Tibial artery (tissue), 4 donors: Measurements from ENCODE around the gene EPB41L4B.

Experiments used
- DNase-seq, 2 donors: peaks; one replicate each; pipeline ENCODE4 v3.0.0-alpha.2; 2019
- H3K27ac ChIP-seq, 2 donors: fragments of 200-600 bp; sonication (generic) in 1 of 2; 1 replicate in 1 of 2; 2 replicates in 1 of 2; pipeline ENCODE4 v1.5.1; 2018 to 2019; ENCODE audit warnings: mild to moderate bottlenecking in 1 of 2
- H3K27me3 ChIP-seq, 2 donors: fragments of 200-600 bp; sonication (generic) in 1 of 2; one replicate each; pipeline versions ENCODE4 v1.5.1 to v1.6.0; 2016 to 2019
- H3K36me3 ChIP-seq, 3 donors: fragments of 200-600 bp; sonication (generic) in 2 of 3; one replicate each; pipeline ENCODE4 v1.5.1; 2016 to 2019; ENCODE audit warnings: mild to moderate bottlenecking in 2 of 3
- H3K4me1 ChIP-seq, 4 donors: fragments of 200-600 bp; sonication (generic) in 2 of 4; 1 replicate in 3 of 4; 2 replicates in 1 of 4; pipeline ENCODE4 v1.5.1; 2016 to 2019
- H3K4me3 ChIP-seq, 2 donors: fragments of 200-600 bp; sonication (generic) in 1 of 2; 1 replicate in 1 of 2; 2 replicates in 1 of 2; pipeline ENCODE4 v1.5.1; 2018 to 2019; ENCODE audit warnings: mild to moderate bottlenecking in 2 of 2
- H3K9me3 ChIP-seq, 3 donors: fragments of 200-600 bp; sonication (generic) in 1 of 3; one replicate each; pipeline ENCODE4 v1.5.1; 2016 to 2019
- intact Hi-C: fragments of 100-400 bp; cut with DNase I; formaldehyde crosslinking; loops from one replicate; pipeline ENCODE4 v1.15.0; 2023; ENCODE audit warnings: low total_unique reads
- TF ChIP-seq, protein P1 (sequence below), 2 experiments: fragments of 200-600 bp in 1 of 2; fragments of 450-650 bp in 1 of 2; IDR thresholded peaks; one replicate each; pipeline ENCODE4 v1.5.1; 2017 to 2019; ENCODE audit warnings: antibody characterized with exemption in 2 of 2, mild to moderate bottlenecking in 1 of 2, moderate library complexity in 1 of 2

EPB41L4B gene

DNA sequence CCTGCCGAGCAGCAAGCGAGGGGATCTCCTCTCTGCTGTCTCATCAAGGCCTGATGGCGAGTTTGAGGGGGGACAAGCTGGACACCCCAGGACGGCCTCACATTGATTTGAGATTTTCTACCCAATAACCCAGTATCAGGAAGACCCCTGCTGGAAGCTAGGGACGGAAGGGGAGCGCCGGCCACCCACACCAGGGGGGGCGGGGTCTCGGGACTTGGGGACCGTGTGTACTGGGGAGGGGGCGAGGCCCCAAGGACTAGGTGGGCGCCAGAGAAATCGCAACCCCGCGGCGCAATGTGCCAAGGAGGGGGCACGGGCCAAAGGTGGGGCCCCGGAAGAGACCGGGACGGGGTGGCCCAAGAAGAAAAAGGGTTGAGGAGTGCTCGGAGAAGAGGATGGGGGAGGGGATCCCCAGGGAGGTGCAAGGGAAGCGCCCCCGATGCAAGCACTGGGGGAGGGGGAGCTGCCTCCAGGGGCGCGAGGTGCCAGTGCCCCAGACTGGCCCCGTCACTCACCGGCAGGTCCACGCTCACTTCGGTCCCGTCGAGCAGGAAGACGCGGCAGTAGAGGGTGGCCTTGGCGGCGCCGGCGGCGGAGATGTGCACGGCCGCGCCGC lies 1.1 kb downstream of the EPB41L4B start:
- Histone ChIP-seq H3K27me3 (peaks cover 0 to 51% of the 10 kb centered on the region in 2 donors), H3K9me3 (no peaks in the 10 kb centered on the region), H3K4me1 (peaks cover 0 to 17% (median 13%) of the 10 kb centered on the region in 4 donors), H3K36me3 (no peaks in the 10 kb centered on the region), H3K27ac (no peak overlapping the region), H3K4me3 (peak overlapping the region; percentile 34 to 47)
- TF ChIP-seq, protein P1, sequence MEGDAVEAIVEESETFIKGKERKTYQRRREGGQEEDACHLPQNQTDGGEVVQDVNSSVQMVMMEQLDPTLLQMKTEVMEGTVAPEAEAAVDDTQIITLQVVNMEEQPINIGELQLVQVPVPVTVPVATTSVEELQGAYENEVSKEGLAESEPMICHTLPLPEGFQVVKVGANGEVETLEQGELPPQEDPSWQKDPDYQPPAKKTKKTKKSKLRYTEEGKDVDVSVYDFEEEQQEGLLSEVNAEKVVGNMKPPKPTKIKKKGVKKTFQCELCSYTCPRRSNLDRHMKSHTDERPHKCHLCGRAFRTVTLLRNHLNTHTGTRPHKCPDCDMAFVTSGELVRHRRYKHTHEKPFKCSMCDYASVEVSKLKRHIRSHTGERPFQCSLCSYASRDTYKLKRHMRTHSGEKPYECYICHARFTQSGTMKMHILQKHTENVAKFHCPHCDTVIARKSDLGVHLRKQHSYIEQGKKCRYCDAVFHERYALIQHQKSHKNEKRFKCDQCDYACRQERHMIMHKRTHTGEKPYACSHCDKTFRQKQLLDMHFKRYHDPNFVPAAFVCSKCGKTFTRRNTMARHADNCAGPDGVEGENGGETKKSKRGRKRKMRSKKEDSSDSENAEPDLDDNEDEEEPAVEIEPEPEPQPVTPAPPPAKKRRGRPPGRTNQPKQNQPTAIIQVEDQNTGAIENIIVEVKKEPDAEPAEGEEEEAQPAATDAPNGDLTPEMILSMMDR (IDR thresholded peaks at IDR 0.05), result no peak
- DNase-seq, result no peak
- intact Hi-C loops, result loop anchor here (5.0 kb wide), 1 partner anchor 77 kb away; no protein-coding TSS in a partner anchor

GRCh38 chr9:109319017-109319625 lies 1.7 kb downstream of the EPB41L4B start:
- no peaks in the 10 kb centered on the region for H3K36me3 ChIP-seq
- no peaks in the 10 kb centered on the region for H3K9me3 ChIP-seq
- no peak overlapping the region for H3K4me3 ChIP-seq
- no peak for DNase-seq
- H3K27me3 ChIP-seq, result peaks cover 0 to 52% of the 10 kb centered on the region in 2 donors
- H3K4me1 ChIP-seq, result peaks cover 0 to 17% (median 13%) of the 10 kb centered on the region in 4 donors
- no peak overlapping the region for H3K27ac ChIP-seq
- intact Hi-C loops, result no loop called here
- TF ChIP-seq, protein P1 (IDR thresholded peaks at IDR 0.05), result no peak

DNA sequence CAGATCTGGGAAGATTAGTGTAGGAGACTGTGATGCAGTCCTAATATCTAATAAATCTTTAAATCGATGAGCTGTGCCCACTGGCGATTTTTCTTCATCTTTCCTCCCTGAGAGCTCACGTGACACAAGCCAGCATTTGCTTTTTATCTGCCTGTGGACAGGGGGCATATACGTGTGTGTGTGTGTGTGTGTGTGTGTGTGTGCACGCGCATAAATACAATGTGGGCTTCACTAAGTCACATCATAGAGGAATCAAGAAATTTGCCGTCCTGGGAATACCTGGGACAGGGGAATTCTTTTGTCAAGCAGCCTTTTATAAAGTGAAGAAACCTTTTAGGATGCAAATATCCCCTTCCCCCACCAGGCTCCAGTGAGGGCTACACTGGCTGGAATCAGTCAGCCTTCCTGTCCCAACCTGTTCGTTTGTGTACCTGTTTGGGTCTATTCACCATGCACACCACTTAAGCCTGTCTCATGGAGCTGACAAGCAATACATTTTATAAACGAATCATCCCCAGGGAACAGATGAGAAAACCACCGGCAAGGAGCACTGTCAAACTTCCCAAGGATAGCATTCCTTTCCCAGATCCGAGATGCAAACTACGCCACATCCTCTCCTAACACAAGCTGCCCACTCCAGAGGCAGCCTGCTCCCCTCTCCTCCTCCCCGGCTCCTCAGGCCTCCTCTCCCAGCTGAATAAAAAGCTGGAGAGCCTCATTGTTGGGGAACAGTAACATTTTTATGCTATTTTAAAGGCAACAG lies 2.7 kb downstream of the EPB41L4B start:
- TF ChIP-seq, protein P1 (IDR thresholded peaks at IDR 0.05), result no peak
- Histone ChIP-seq H3K27me3 (peaks cover 0 to 51% of the 10 kb centered on the region in 2 donors), H3K4me1 (peaks cover 0 to 17% (median 13%) of the 10 kb centered on the region in 4 donors), H3K27ac (no peak overlapping the region), H3K9me3 (no peaks in the 10 kb centered on the region), H3K36me3 (no peaks in the 10 kb centered on the region), H3K4me3 (no peak overlapping the region)
- intact Hi-C loops, result no loop called here
- no peak for DNase-seq

- intact Hi-C loops, result no loop called here
- H3K36me3 ChIP-seq, result no peaks in the 10 kb centered on the region
- peaks cover 0 to 51% of the 10 kb centered on the region in 2 donors for H3K27me3 ChIP-seq
- no peaks in the 10 kb centered on the region for H3K9me3 ChIP-seq
- TF ChIP-seq, protein P1 (IDR thresholded peaks at IDR 0.05), result no peak
- no peak overlapping the region for H3K27ac ChIP-seq
- H3K4me3 ChIP-seq, result no peak overlapping the region
- no peak for DNase-seq
- H3K4me1 ChIP-seq, result peaks cover 0 to 17% (median 13%) of the 10 kb centered on the region in 4 donors
Measured at GRCh38 chr9:109317311-109317978, 3.4 kb downstream of the EPB41L4B start.

DNA sequence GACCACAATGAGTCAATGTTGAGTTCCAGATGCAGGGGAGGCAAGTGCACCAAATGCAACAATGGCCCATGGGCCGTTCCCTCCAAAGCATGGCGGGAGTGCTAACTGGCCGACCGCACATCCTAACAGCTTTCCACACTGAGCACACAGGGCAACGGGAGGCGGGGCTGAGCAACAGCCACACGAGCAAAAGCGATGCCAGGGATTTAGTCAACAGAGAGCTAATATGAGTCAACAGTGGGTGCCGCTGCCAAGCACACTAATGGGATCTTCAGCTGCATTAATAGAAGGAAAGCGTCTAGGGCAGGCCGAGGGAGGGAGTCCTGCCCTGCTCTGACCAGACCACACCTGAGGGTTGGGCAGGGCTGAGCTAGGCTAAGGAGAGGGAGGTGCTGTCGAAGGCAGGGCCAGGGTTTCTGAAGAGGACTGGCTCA lies 4.6 kb downstream of the EPB41L4B start:
- peak; percentile 83 to 85 for DNase-seq
- Histone ChIP-seq H3K4me3 (no peak overlapping the region), H3K9me3 (no peaks in the 10 kb centered on the region), H3K4me1 (peaks cover 0 to 21% (median 17%) of the 10 kb centered on the region in 4 donors), H3K27ac (no peak overlapping the region), H3K36me3 (no peaks in the 10 kb centered on the region), H3K27me3 (peaks cover 0 to 43% of the 10 kb centered on the region in 2 donors)
- intact Hi-C loops, result no loop called here
- TF ChIP-seq, protein P1 (IDR thresholded peaks at IDR 0.05), result no peak
